GM21737 (cell line): Measurements from ENCODE around the gene CCDC57.

Source experiments
- ATAC-seq: cut with Tn5 transposase; IDR thresholded peaks from one replicate; pipeline ENCODE4 v1.9.1; 2021; ENCODE audit warnings: mild to moderate bottlenecking, moderate library complexity; ENCODE audit not compliant: unreplicated experiment

Gene CCDC57

DNA sequence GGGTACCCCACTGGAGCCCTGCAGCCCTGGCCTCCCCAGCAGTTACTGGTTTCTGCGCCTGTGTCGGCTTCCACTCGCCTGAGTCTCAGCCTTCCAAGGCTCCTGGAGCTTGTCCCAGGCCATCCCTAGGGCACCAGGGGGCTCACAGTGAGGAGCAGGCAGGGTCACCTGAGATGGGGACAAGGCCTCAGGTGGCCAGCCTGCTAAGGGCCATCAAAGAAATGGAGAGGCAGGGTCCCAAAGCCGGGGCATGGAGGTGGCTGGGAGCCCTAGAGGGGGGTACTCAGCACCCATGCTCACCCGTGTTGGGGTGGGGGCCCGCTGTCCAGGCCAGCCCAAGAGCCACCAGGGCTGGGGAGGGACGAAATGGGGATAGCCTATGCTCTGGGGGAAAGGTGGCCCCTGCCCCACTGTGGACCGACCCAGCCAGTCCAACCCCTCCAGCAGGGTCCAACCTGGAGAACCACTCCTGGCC is 115.9 kb downstream of the CCDC57 start:
- no peak for ATAC-seq

- no peak for ATAC-seq
Observed at GRCh38 chr17:82095777-82096708, 116.6 kb downstream of the CCDC57 start.

DNA sequence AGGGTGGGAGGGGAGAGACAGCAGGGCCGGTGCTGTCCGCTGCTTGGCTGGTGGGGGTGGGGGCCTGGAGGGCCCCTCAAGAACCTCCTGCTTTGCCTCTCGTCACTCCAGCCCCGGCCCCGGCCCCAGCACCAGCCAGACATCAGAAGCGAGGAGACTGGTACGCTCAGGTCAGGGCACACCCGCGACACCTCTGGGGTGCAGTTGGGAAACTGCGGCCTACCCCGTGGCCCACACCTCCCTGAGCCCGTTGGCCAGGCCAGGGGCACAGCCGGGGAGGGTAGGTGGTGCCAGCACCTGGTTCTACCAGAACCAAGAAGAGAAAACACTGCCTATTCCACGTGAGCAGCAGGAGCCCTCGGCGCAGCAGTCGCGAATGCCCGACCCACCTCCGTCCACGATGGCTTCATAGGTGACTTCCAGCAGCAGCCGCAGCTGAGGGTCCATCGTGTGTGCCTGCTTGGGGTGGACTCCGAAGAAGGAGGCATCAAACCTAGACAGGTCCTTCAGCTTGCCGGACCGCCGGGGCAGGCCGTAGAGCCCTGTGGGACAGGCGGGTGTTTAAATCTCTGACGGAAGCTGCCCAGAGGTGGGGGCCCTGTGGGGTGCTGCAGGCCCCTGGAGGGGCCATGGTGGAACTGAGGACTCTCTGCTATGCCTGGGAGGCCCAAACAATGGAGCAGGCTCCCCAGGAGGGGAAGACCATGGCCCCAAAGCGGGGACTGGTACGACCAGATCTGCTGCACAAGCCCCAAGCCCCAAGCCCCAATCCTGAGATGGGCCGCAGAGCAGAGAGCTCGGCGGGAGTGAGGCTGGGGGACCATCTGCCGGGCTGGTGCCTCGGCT is 117.5 kb downstream of the CCDC57 start:
- no peak for ATAC-seq

GRCh38 chr17:82092995-82093751 is 119.5 kb downstream of the CCDC57 start:
- ATAC-seq = no peak

DNA sequence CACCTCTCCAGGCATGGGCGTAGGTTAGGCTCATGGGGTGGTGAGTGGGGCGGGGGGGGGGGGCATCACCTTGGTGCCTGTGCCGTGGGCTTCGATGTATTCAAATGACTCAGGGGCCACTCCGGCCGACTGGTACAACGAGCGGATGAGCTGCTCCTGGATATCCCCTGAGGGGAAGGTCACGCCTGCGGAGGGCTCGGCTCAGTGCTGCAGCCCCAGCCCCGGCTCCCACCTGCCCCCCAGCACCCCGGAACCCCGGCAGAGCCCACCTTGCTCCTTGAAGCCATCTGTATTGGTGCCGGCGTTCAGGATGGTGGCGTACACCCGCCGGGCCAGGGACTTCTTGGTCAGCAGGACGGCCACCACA is 120.0 kb downstream of the CCDC57 start:
- no peak for ATAC-seq

DNA sequence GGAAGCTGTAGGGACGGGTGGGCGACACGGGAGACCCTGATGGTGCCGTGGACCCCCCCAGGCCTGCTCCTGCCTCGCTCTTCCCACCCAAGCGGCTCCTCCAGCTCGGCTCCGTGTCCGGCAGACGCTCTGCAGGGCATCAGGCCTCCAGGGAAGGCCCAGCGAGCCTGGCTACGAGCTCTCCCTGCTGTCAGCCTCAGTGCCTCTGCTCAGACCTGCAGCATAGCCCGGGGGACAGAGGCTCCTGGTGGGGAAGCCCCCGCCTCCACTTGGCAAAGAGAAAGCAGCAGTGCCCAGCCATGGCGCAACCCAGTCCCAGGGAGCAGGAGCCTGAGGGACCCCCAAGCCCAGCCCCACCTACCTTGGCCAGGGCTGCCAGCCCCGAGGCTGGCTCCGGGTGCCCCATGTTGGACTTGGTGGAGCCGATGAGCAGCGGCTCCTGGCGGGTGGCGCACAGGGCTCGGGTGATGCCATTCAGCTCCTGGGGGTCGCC is 120.5 kb downstream of the CCDC57 start:
- ATAC-seq = no peak

GRCh38 chr17:82091264-82092066 is 121.2 kb downstream of the CCDC57 start:
- ATAC-seq = no peak

DNA sequence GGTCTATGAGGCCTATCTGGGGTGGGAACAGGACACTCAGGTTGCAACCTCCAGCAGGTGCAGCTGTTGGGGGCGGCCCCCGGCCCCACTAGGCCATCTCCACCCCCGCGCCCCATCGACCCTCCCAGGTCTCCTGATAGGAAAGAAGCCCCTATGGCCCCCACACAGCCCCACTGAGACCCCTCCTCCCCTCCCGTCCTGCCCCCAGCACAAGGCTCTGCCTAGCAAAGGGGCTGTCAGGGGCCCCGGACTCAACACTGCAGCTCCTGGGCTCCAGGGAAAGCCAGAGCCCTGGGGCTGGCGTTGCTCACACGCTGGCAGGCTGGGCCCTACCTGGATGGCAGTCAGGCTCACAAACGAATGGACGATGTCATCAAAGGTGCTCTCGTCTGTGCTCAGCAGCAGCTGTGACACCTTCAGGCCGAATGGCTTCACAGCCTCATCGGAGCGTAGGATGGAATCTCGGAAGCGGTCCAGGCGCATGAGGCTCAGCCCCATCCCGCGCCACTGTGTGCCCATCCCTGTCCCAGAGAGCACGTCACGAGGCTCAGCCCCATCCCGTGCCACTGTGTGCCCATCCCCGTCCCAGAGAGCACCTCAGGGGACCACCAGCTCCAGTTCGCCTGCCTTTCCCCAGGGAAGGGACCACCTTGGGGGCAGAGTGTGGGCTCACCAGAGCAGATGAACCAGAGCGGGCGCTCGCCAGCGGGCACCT is 121.9 kb downstream of the CCDC57 start:
- no peak for ATAC-seq

GRCh38 chr17:82089723-82090548 is 122.7 kb downstream of the CCDC57 start:
- no peak for ATAC-seq

DNA sequence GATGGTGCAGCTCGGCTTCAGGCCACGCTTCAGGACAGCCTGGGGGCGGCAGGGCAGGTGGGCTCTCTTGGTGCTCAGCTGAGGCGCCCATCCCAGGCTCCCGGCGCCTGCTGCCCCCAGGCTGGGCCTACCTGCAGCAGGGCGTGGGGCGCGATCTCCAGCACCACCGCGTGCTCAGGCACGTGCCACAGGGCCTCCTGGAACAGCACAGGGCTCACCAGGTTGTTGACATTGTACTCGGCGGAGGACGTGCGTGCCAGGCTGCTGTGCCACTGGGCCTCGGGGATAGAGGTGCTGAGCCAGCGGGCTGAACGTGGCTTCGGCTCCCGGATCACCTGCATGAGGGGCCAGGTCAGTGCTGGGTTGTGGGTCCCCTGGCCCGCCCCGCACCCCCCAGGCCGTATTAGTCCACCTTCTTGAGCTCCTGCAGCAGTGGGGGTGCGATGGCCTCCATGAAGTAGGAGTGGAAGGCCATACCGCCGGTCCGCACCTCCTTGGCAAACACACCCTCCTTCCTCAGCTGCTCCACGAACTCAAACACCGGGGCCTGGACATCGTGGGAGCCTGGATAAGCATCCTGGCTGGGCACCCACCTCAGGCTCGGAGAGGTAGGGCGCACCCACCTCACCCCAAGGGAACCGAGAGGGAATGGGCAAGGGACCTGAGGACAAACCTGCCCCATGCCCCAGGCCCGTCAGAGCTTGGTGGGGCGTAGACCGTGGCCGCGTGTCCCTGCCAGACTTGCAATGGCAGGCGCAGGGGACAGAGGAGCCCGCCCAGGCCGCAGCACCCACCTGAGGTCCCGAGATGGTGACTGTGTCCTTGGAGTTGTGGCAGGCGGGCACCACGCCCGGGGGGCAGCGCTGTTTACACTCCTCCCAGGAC is 123.6 kb downstream of the CCDC57 start:
- no peak for ATAC-seq

- no peak for ATAC-seq
Observed at GRCh38 chr17:82087961-82088837, 124.4 kb downstream of the CCDC57 start.

- ATAC-seq = no peak
Observed at GRCh38 chr17:82086941-82087906, 125.4 kb downstream of the CCDC57 start.

DNA sequence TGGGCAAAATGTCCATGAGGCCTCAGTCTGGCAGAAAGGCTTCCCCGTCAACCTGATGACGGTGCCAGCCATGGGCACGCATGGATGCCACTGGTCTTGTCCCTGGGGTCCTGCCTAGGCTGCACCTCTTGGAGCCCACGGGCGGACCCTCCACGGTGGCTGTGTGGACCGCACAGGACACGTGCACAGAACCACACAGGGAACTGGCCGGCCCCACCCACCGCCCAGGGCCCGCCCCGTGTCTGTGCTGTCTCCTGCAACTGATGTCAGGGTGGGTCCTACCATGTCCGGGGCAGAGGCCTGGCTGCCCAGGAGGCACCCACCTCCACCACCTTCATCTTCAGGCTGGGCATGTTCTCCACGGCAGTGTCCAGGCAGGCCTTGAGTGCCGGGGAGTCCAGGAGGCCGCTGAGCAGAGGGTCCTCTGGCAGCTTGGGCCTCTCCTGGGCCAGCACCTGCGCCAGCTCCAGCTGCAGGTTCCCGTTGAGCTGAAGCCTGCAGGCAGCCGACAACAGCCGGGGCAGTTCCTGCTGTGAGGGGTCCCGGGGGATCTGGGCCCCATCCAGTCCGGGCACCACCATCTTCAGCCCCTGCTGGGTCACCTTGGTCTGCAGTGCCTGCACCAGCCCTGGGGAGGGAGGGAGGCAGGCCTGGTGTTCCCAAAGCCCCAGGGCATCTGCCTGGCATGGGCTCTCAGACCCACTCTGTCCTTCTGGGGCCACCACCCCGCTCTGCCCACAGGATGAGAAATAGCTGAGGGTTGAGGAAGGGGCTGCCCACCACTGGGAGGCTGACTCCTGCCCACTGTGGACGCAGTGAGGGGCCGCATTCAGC is 126.5 kb downstream of the CCDC57 start:
- ATAC-seq = no peak

DNA sequence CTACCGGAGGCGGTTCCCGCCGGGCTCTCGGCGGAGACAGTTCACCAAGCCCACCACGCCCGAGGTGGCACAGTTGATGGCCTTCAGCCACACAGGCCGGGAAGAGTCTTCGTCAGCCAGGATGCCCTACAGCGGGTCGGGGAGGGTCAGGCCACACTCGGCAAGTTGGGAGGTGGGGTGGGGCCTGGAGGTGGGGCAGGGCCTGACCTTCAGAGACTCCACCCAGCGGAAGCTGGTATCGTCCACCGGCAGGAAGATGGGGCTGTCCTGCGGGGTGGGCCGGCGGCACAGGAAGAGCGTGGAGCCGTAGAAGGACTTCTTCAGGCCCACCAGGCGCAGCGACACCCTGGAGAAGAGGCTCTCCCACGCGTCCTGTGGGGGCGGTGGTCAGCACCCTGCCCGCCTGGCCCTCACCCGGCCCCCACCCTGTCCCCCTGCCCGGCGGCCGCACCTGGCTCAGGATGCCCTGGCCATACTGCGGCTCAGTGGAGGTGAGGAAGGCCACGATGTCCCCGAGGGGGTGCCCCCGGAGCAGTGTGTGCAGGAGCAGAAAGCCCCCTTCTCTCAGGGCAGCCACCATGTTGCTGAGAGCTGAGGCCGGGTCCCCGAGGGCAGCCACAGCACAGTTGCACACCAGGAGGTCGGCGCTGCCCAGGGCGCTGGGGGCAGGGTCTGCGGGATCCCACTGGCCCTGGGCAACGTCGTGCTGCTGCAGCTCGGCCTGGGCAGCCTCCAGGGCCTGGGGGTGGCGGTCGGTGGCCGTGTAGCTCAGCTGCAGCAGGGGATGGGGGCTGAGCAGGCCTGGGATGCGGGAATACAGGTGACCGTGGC is 127.4 kb downstream of the CCDC57 start:
- no peak for ATAC-seq
